Hepatocyte (in vitro differentiated cells): ENCODE data around the gene PHF12.

ENCODE experiments used
- CTCF ChIP-seq: fragments of 200-600 bp; sonication (generic); IDR thresholded peaks from 2 replicates; pipeline ENCODE4 v1.5.1; 2016; ENCODE audit warnings: antibody characterized with exemption, mild to moderate bottlenecking; ENCODE audit not compliant: poor library complexity
- EZH2phosphoT487 ChIP-seq: fragments of 200-600 bp; sonication (generic); IDR thresholded peaks from one replicate; pipeline ENCODE4 v1.6.1; 2018; ENCODE audit warnings: antibody characterized with exemption, mild to moderate bottlenecking, low read depth, moderate library complexity; ENCODE audit not compliant: unreplicated experiment, severe bottlenecking

- no peak for TF ChIP-seq EZH2phosphoT487
- TF ChIP-seq CTCF = no peak
Measured at GRCh38 chr17:28963055-28963611, 11.8 kb upstream of the PHF12 start.
